Parathyroid adenoma (tissue), 2 donors: ENCODE results near the gene MYOF.
A peak's percentile ranks its signal among the peaks of the same experiment; 100 is the strongest.

Experiments used
- H2AFZ ChIP-seq: fragments of 300-600 bp; sonication (generic); one replicate; pipeline ENCODE4 v1.7.0; 2017; ENCODE audit warnings: antibody characterized with exemption, mild to moderate bottlenecking
- H3K27ac ChIP-seq: fragments of 300-600 bp; sonication (generic); one replicate; pipeline ENCODE4 v1.7.0; 2017
- H3K27me3 ChIP-seq: fragments of 300-600 bp; sonication (generic); one replicate; pipeline ENCODE4 v1.7.0; 2017; ENCODE audit warnings: low read length; ENCODE audit not compliant: control insufficient read depth, insufficient read depth
- H3K36me3 ChIP-seq: fragments of 300-600 bp; sonication (generic); one replicate; pipeline ENCODE4 v1.7.0; 2017; ENCODE audit warnings: low read length; ENCODE audit not compliant: control insufficient read depth, insufficient read depth
- H3K4me1 ChIP-seq: fragments of 300-600 bp; sonication (generic); one replicate; pipeline ENCODE4 v1.7.0; 2017; ENCODE audit warnings: control low read depth
- H3K4me2 ChIP-seq: fragments of 300-600 bp; sonication (generic); one replicate; pipeline ENCODE4 v1.7.0; 2017; ENCODE audit warnings: low read length
- H3K4me3 ChIP-seq: fragments of 300-600 bp; sonication (generic); one replicate; pipeline ENCODE4 v1.7.0; 2017; ENCODE audit warnings: low read depth, low read length
- H3K79me2 ChIP-seq: fragments of 300-600 bp; sonication (generic); one replicate; pipeline ENCODE4 v1.7.0; 2017; ENCODE audit warnings: control low read depth
- H3K9ac ChIP-seq: fragments of 300-600 bp; sonication (generic); one replicate; pipeline ENCODE4 v1.7.0; 2017; ENCODE audit warnings: mild to moderate bottlenecking
- H3K9me3 ChIP-seq: fragments of 300-600 bp; sonication (generic); one replicate; pipeline ENCODE4 v1.7.0; 2017; ENCODE audit warnings: low read length; ENCODE audit not compliant: control insufficient read depth
- CTCF ChIP-seq: fragments of 300-600 bp; sonication (generic); IDR thresholded peaks from one replicate; pipeline ENCODE4 v1.7.0; 2017; ENCODE audit warnings: antibody characterized with exemption, mild to moderate bottlenecking
- donor health status: primary hyperparathyroidism.

The MYOF gene

GRCh38 chr10:93461109-93461806 is 20.9 kb downstream of the MYOF start:
- H3K27me3 ChIP-seq: no peaks in the 10 kb centered on the region
- H3K36me3 ChIP-seq: no peaks in the 10 kb centered on the region
- TF ChIP-seq CTCF: no peak
- H2AFZ ChIP-seq: no peak overlapping the region
- no peaks in the 10 kb centered on the region for H3K9me3 ChIP-seq
- H3K4me3 ChIP-seq: no peak overlapping the region
- no peak overlapping the region for H3K27ac ChIP-seq
- peaks cover 19% of the 10 kb centered on the region for H3K79me2 ChIP-seq
- no peak overlapping the region for H3K9ac ChIP-seq
- peaks cover 18% of the 10 kb centered on the region for H3K4me1 ChIP-seq
- no peak overlapping the region for H3K4me2 ChIP-seq

- H3K27me3 ChIP-seq: no peaks in the 10 kb centered on the region
- no peak overlapping the region for H2AFZ ChIP-seq
- no peak overlapping the region for H3K4me2 ChIP-seq
- peaks cover 10% of the 10 kb centered on the region for H3K4me1 ChIP-seq
- H3K79me2 ChIP-seq: peaks cover 19% of the 10 kb centered on the region
- no peak overlapping the region for H3K4me3 ChIP-seq
- no peaks in the 10 kb centered on the region for H3K9me3 ChIP-seq
- no peaks in the 10 kb centered on the region for H3K36me3 ChIP-seq
- H3K27ac ChIP-seq: no peak overlapping the region
- no peak for TF ChIP-seq CTCF
- no peak overlapping the region for H3K9ac ChIP-seq
Observed at GRCh38 chr10:93459466-93459865, 22.7 kb downstream of the MYOF start.

- no peak overlapping the region for H3K4me3 ChIP-seq
- H3K79me2 ChIP-seq: peaks cover 19% of the 10 kb centered on the region
- no peak overlapping the region for H2AFZ ChIP-seq
- no peaks in the 10 kb centered on the region for H3K27me3 ChIP-seq
- H3K4me2 ChIP-seq: no peak overlapping the region
- H3K36me3 ChIP-seq: no peaks in the 10 kb centered on the region
- H3K9me3 ChIP-seq: no peaks in the 10 kb centered on the region
- peak overlapping the region; percentile 3 for H3K27ac ChIP-seq
- TF ChIP-seq CTCF: no peak
- no peak overlapping the region for H3K9ac ChIP-seq
- peaks cover 9% of the 10 kb centered on the region for H3K4me1 ChIP-seq
Observed at GRCh38 chr10:93458821-93459257, 23.3 kb downstream of the MYOF start.

- Histone ChIP-seq H3K79me2 (peaks cover 16% of the 10 kb centered on the region), H3K27me3 (no peaks in the 10 kb centered on the region), H3K4me3 (no peak overlapping the region), H3K4me2 (no peak overlapping the region), H3K27ac (no peak overlapping the region), H3K9ac (no peak overlapping the region), H3K36me3 (no peaks in the 10 kb centered on the region), H3K9me3 (no peaks in the 10 kb centered on the region), H3K4me1 (peaks cover 8% of the 10 kb centered on the region), H2AFZ (no peak overlapping the region)
- TF ChIP-seq CTCF: no peak
Observed at GRCh38 chr10:93457511-93457910, 24.6 kb downstream of the MYOF start.

GRCh38 chr10:93456480-93456879 is 25.7 kb downstream of the MYOF start:
- no peaks in the 10 kb centered on the region for H3K27me3 ChIP-seq
- no peak overlapping the region for H3K4me2 ChIP-seq
- H3K36me3 ChIP-seq: no peaks in the 10 kb centered on the region
- no peak overlapping the region for H2AFZ ChIP-seq
- no peak overlapping the region for H3K27ac ChIP-seq
- peaks cover 8% of the 10 kb centered on the region for H3K4me1 ChIP-seq
- H3K9me3 ChIP-seq: no peaks in the 10 kb centered on the region
- peaks cover 8% of the 10 kb centered on the region for H3K79me2 ChIP-seq
- no peak overlapping the region for H3K9ac ChIP-seq
- no peak for TF ChIP-seq CTCF
- H3K4me3 ChIP-seq: no peak overlapping the region
